Stimulated activated CD4-positive, alpha-beta T cell treated with anti-CD3 and anti-CD28 coated beads, Interleukin-4, amount 100 ng/mL, for 24 hours (primary cell): ENCODE measurements around the gene FCRL5.
"Not testable (repeated sequence)": the region's sequence is repeated elsewhere in the genome, so short reads cannot be mapped to it uniquely, and the experiment has no call there.

Experiments used
- DNase-seq: peaks from one replicate; pipeline ENCODE4 v3.0.0-alpha.2; 2020

Gene FCRL5

DNA sequence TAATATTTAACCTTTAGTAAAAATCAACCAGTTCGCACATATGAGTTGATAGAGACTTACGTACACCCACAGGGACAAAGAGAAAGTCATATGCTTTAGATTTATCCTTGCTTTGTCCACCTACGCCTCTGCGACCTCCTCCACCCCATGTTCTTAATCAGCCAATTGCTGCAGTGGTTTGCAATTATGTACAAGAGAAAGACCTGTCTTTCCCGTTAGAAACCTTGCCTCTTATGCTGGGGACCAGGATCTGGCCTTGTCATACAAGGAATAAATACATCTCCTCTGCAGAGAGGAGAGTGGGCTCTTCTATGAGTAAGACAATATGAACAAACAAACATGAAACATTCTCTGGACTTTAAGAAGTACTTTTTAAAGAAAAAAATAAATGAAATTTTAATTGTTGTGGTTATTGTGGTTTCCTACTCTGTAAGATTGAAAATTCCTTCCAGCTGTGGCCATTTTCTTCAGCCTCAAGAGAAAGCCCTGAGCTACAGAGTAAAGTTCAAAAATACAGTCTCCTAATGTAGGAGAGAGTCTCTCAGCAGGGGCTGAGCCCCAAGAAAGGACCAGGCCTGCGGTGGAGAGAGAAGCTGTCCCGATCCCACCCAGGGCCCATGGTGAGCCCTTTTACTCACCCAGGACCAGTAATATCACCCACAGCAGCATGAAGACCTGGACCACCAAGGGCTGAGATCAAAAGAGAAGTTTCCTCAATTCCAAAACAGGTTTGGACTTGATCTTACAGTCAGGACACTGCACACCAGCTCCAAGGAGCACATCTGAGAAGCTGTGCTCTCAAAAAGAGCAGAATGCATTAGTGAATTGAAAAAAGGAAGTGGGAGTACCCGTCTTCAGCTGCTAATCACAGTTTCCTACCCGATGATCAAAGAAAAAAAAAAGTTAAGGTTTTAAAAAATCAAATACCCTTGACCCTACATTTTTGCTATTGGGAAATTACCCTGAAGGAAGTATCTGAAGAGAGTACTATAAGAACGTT is at the start of gene FCRL5:
Gene FCRL5 (minus strand): TSS at position 822 of the 1,000 bp plus-strand sequence. CDS start 153 bp downstream, at position 669.
- DNase-seq = no peak

DNA sequence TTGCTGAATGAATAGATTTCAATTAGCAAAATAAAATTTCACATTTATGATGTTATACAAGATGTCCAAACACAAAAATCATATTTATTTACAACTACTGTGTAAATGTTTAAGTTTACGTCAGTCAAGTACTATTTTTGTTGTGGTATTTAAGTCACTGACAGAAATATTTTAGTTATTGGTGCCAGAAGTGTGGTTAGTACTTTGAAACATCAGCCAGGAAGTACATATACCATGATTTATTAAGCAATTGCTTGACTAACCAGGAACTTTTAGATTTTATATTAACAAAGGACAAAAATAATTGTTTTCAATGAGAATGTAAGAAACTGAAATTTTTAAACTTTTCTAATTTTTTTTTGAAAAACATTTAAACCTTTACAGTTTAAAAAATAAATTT is 47.9 kb upstream of the FCRL5 start:
- DNase-seq = no peak

DNA sequence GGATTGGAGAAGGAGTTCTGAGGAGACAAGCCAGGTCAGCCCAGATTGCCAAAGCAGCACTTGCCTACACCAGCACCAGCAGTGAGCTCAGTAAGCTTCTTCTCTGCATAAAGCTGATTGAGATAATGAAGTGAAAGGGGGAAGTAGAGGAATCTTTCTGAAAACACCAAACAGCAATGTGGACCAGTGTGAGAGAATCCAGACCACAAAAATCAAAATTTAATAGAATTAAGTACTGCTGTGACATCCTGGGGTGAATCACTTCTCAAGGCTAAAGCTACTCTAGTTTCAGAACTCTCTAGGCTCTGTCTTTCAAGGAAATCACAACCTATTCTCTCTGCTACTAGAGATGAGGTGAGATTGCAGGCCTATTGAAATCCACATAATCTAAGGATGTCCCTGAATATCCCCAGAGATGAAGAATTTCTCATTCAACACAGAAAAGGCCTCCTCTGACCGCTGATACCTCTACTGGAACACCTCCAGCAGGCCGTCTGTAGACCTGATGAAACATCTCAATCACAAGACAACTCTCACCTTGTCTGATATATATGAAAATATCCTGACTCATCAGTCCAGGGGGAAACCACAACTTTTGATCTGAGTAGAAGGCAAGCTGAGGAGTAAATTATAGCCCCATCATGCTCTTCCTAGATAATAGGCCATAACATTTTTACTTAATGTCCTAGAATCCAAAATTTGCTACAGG is 45.8 kb upstream of the FCRL5 start, which contains the start of gene FCRL4:
Gene FCRL4 (minus strand): TSS at position 127 of the 709 bp plus-strand sequence. CDS start 141 bp downstream, outside the sequence.
- no peak for DNase-seq

DNA sequence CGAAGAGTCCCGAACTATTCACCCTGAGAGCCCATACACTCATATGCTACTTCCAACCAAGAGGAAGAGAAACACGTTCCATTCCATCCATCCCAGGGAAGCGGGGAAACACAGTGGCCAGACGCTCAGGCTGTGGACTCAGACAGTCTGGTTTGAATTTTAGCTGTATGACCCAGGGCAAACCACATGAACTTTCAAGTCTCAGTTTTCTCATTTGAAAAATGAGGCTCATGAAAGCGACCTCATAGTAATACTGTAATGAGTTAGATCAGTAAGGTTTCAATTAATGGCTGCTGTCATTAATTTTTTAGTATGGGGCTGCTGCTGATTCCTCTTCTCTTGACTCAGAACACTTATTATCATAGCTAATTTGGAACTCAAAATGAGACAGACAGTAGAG is 44.1 kb upstream of the FCRL5 start:
- DNase-seq = no peak

- no peak for DNase-seq
Observed at GRCh38 chr1:157595356-157595755, 43.0 kb upstream of the FCRL5 start.

DNA sequence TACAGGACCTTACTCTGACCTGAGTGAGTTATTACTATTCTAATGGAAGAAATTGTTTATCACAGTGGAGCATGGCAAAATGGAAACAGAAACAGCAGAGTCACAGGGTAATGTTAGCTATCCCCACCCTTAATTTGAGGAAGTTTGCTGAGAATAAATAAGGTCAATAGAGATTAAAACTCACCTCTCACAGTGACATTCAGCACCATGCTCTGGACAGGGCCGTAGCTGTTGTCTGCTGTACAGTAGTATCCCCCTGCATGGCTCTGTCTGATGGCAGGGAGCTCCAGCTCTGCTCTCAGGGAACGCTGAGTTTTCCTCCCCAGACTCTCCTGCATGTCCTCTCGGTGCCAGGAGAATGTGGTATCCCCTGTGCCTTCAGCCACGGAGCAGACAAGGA is 33.7 kb upstream of the FCRL5 start:
- no peak for DNase-seq

- DNase-seq = no peak
Observed at GRCh38 chr1:157584503-157584902, 32.2 kb upstream of the FCRL5 start.

GRCh38 chr1:157580828-157581210 is 28.5 kb upstream of the FCRL5 start:
- DNase-seq = no peak

DNA sequence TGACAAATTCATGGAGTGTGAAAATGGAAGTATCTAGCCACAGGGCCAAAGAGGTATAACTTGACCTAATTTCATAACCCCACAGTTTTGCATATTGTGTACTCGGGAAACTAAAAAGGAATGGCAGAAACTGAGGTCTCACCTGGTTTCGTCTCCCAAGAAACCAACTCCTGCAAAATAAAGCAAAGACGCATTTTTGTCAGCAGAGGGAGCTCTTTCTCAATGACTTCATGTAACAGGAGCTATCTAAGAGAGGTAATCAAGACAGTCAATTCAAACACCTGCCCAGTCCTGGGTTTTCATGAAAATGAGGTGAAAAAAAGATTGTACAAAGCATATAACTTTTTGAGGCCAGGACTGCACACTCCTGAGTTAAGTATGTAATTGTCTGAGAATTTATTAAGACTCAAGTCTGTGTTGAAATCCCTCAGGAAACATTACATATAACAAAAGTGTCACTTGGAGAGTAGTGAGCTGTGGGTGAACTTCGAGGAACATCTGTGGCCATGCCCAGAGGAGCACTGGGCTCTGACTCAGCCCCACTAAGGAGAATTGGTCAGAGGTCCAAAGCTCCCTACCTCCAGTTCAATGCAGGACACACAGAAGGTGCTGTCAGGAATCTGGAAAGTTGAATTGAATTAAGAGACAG is 28.0 kb upstream of the FCRL5 start:
- peak; percentile 30 for DNase-seq

DNA sequence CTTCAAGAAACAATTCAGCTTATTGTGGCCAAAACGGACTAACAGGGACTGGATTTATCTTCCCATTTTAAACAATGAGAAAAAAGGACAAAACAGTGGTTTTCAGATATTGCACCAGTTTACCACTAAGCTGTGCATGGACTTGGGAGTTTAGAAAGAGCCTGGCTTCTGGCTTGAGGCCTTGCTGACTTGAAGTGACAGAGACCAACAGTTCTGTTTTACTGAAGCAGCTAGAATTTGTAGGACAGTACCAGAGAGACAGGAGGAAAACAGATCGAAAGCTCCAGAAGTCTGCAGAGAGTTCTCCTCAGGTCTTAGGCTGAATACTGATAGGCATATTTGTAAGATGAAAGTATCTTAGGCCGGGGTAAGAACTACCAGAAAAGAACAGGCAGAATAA is 25.1 kb upstream of the FCRL5 start:
- DNase-seq = no peak

DNA sequence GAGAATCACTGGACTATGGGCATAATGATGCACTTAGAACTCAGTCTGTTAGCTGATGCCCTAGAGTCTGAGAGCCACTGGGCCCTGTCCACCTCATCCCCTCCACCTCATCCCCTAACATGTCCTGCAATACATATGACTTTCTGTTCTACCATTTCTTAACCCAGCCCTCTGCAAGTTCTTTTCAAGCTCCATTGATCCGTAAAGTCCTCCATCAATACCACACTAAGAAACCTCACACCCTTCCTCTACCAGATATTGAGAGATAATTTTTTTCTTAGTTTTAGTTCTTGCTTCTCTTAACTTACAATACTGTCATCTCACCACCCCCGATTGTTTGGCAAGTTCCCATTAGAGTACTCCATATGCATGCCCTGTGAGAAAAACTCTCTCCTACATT is 23.4 kb upstream of the FCRL5 start:
- no peak for DNase-seq

DNA sequence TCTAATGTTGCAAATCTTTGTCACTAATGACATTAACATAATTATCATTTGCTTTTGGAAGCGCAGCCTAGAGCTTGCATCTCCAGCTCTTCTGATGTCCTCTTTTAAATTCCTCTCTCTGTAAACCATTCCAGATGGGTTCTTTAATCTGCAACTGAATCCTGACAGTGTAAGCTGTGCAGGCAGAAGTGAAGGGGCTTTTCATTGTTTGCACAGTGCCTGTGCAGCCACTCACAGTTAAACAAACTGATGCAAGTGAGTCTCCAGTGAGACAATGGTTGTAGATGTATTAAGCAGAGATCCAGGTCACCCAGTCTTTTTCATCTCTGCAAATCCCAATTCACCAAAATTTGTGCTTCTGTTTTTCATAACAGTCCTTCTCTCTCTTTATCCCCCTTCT is 22.5 kb upstream of the FCRL5 start:
- DNase-seq = no peak

DNA sequence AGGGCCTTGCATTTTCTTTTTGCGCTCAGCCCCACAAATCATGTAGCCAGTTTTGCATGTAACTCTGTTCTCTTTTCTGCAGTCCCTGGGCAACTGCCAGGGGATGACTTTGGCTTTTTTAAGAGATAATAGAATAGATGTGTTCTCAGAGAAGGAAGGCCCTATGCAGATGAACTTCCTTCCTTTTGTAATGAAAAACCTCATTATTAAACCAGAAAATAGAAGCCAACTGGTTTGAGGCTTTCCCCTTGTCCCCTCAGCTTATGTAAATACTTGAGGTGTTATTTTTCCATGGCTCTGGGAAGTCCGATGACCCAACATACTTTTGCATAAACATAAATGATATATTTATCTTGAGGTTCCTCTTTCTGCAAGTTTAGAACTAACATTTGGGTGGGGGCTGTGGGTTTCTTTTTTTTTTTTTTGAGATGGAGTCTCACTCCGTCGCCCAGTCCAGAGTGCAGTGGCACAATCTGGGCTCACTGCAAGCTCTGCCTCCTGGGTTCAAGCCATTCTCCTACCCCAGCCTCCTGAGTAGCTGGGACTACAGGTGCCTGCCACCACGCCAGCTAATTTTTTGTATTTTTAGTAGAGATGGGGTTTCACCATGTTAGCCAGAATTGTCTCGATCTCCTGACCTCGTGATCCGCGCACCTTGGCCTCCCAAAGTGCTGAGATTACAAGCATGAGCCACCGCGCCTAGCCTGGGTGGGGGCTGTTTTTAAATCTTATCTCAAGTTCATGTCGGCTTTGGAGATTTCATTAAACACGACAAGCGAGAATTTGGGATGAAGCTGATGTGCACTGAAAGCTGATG is 14.4 kb upstream of the FCRL5 start:
- DNase-seq = no peak

GRCh38 chr1:157562515-157562914 is 10.2 kb upstream of the FCRL5 start:
- no peak for DNase-seq

GRCh38 chr1:157558119-157558518 is 5.8 kb upstream of the FCRL5 start:
- no peak for DNase-seq

DNA sequence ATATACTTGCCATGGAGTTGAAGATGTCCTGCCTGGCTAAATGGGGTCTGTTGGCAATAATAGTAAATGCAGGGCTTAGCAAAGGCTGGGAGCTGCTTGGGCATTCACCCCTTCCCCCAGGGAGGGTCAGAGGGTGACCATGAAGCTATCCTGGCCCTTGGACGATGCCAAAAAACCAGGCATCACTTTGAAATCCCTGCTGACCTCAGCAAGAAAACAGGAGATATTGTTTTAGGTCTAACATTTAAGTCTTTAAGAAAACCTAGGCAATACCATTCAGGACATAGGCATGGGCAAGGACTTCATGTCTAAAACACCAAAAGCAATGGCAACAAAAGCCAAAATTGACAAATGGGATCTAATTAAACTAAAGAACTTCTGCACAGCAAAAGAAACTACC is 4.2 kb downstream of the FCRL5 start:
- not testable (repeated sequence) for DNase-seq

- DNase-seq = no peak
Observed at GRCh38 chr1:157542676-157543075, 9.6 kb downstream of the FCRL5 start.

DNA sequence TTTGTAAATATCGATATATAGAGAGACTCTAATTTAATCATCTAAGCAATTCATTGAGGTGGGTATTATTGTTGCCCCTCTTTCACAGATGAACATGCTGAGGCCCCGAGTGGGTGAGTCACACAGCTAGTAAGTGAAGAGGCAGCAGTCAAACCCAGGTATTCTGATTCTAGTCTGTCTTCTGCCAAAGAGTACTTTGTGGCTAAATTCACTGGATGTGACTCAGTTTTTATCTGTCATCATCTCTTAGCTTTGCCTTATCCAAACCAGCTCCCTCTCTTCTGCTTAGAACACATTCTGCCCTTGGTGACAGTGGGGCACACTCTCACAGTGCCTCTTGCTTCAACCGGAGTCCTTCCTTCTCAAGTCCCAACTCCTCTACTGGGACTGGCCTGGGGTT is 11.5 kb downstream of the FCRL5 start:
- no peak for DNase-seq

GRCh38 chr1:157540160-157540748 is 12.1 kb downstream of the FCRL5 start:
- no peak for DNase-seq

GRCh38 chr1:157539568-157539967 is 12.7 kb downstream of the FCRL5 start:
- DNase-seq = no peak

GRCh38 chr1:157532569-157532968 is 19.7 kb downstream of the FCRL5 start:
- DNase-seq = no peak
